H1 (cell line): Measurements from ENCODE around the gene PLTP. TPM values are rescaled to one million over a fixed set of nuclear protein-coding genes. Genes with fewer than 3 reads are reported as not detected.

Experiments
- CEBPB ChIP-seq: IDR thresholded peaks from 2 replicates; pipeline ENCODE4 v1.6.1; 2012; ENCODE audit warnings: low read depth, low read length
- CREB1 ChIP-seq: IDR thresholded peaks from 2 replicates; pipeline ENCODE4 v1.6.1; 2012; ENCODE audit warnings: inconsistent platforms
- JUN ChIP-seq: IDR thresholded peaks from 2 replicates; pipeline ENCODE4 v1.6.1; 2011; ENCODE audit warnings: low read depth, mild to moderate bottlenecking, improper control_type of control experiment, low read length
- PHF8 ChIP-seq: fragments of 200-600 bp; sonication (generic); conservative IDR thresholded peaks from 2 replicates; pipeline ENCODE4 v1.7.1; 2012; ENCODE audit warnings: low read depth, mild to moderate bottlenecking, inconsistent platforms, low read length, moderate library complexity
- polyA plus RNA-seq, 7 experiments: library from polyadenylated mRNA; depleted of rRNA in 3 of 7; stranded (reverse) in 5 of 7; unstranded in 2 of 7; fragments of >200 nt in 5 of 7; fragments of 200-250 nt in 2 of 7; gene quantifications; 1 replicate in 5 of 7; 2 replicates in 1 of 7; 4 replicates in 1 of 7; pipeline versions ENCODE4 v1.2.1 to v1.2.3, GENCODE V29; 2011 to 2013; ENCODE audit warnings: missing spikeins in 2 of 7, mixed read lengths in 2 of 7
- total RNA-seq: library from RNA; stranded (reverse); fragmentation: NEBNext Ultra II Directional; extraction: Animal tissue kit (Norgen Biotek cat#: 25700); gene quantifications from 2 replicates; pipeline ENCODE4 v1.2.1, GENCODE V29; 2021
- TF ChIP-seq, protein P1 (sequence below), 3 experiments: IDR thresholded peaks; 1 replicate in 2 of 3; 2 replicates in 1 of 3; pipeline versions ENCODE4 v1.5.1 to v1.6.1; 2011; ENCODE audit warnings: low read length in 3 of 3, mild to moderate bottlenecking in 3 of 3, inconsistent platforms in 2 of 3, low read depth in 1 of 3, moderate library complexity in 1 of 3; ENCODE audit not compliant: insufficient read depth in 1 of 3; ENCODE audit errors: control extremely low read depth in 1 of 3

PLTP gene
- total and polyA plus RNA-seq, 2 of the 8 experiments (the other 6 are each of a cell fraction or from before 2014, with no cell fraction given), result 120 to 194 TPM

DNA sequence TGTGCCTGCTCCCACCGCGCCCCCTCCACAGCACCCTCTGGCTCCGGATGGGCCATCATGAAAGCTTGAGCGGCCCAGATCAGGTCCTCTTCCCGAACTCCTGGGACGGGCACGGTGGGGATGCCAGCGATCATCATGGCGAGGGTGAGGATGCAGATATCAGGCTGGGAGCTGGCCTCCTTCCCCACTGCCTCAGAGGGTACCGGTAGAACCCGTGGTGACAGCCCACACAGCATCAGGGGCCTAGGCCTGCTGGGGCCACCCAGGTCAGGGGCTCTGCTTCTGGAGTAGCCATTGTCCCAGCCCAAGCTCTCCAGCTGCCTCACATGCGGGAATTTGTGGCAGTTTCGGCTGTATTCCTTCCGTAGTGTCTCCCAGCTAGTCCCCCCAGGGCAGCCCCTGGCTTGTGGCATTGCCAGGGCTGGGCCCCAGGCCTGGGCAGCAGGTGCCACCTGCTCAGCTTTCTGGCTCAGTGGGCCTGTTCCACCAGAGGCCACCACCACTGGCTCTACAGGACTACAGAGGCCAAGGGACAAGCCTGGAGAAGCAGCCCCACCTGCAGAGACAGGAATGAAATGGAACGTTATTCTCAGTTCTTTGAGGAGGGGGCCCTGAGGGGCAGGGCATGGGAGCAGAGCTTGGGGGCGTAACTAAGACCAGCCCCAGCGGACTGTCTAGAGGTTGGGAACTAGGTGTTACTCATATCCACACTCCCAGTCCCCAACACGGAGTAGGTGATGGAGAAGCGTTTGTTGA is 25.2 kb downstream of the PLTP start (continued):
- TF ChIP-seq, protein P1, sequence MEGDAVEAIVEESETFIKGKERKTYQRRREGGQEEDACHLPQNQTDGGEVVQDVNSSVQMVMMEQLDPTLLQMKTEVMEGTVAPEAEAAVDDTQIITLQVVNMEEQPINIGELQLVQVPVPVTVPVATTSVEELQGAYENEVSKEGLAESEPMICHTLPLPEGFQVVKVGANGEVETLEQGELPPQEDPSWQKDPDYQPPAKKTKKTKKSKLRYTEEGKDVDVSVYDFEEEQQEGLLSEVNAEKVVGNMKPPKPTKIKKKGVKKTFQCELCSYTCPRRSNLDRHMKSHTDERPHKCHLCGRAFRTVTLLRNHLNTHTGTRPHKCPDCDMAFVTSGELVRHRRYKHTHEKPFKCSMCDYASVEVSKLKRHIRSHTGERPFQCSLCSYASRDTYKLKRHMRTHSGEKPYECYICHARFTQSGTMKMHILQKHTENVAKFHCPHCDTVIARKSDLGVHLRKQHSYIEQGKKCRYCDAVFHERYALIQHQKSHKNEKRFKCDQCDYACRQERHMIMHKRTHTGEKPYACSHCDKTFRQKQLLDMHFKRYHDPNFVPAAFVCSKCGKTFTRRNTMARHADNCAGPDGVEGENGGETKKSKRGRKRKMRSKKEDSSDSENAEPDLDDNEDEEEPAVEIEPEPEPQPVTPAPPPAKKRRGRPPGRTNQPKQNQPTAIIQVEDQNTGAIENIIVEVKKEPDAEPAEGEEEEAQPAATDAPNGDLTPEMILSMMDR (IDR thresholded peaks at IDR 0.05; ENCODE audit: control extremely low read depth in 1 of 3, insufficient read depth in 1 of 3, low read depth in 1 of 3, low read length in 3 of 3), result no peak
- TF ChIP-seq CEBPB (no peak), CREB1 (no peak), JUN (no peak), PHF8 (no peak)
